ENCODE data around the gene MAMLD1.
A peak's percentile ranks its signal among the peaks of the same experiment; 100 is the strongest.
"Not testable (repeated sequence)": the region's sequence is repeated elsewhere in the genome, so short reads cannot be mapped to it uniquely, and the experiment has no call there.

MAMLD1 gene

GRCh38 chrX:150362599-150363481, at the start of gene MAMLD1:
Gene MAMLD1, plus strand, starts transcription at chrX:150363317. Its CDS starts 82,200 bp downstream, at chrX:150445517.
- DNase-seq: peak; percentile 63

- no peak for DNase-seq
These were observed 49.6 kb upstream of the MAMLD1 start for GRCh38 chrX:150313514-150313913.

GRCh38 chrX:150314186-150314585, 48.9 kb upstream of the MAMLD1 start:
- no peak for DNase-seq

DNA sequence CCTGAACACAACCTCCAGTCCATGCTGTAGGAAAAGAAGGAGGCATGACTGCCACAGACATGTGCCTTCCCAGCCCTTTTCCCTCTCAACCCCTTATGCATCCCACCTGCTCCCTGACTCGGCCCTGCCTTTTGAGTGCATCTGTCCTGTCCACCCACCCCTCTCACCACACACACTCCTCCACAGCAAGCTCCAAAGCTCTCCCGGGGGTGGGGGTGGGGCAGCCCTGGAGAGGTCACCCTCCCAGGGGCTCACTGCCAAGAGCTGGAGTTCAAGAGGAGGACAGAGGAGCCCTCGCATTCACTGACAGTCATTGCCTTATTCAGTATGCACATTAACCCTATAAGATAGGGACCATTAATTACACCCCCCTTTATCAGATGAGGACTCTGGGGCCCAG, 46.6 kb upstream of the MAMLD1 start:
- no peak for DNase-seq

GRCh38 chrX:150323020-150323419, 40.1 kb upstream of the MAMLD1 start:
- DNase-seq: no peak

- no peak for DNase-seq
These were observed 38.9 kb upstream of the MAMLD1 start for GRCh38 chrX:150324035-150324728.

DNA sequence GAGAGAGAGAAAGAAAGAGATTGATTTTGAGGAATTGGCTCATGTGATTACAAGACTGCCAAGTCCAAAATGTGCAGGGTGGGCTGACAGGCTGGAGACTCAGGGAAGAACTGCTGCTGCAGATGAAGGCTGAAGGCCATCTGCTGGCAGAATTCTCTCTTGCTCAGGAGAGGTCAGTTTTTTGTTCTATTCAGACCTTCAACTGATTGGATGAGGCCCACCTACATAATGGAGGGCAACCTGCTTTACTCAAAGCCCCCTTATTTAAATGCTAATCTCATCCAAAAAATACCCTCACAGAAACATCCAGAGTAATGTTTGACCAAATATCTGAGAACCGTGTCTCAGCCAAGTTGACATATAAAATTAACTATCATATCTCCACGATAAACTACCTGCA, 38.2 kb upstream of the MAMLD1 start:
- DNase-seq: no peak

GRCh38 chrX:150326541-150327247, 36.4 kb upstream of the MAMLD1 start:
- DNase-seq: no peak

DNA sequence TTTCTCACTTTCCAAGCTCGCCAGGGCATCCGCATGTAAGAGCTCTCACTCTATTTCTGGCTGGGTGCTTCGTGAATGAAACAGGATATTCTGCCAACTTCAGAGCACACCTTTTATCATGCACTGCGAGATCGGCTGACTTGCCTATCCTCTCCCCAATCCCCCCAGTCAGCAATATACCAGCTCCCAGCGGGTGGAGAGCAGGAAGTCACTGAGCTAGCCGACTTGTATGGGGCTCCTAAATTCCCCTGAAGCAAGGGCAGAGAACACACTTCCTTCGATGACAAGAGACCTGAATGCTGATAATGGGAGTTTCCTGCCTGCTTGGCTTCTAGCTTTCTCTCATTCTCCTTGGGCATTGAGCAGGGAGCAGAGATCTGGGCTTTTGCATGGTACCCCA, 33.8 kb upstream of the MAMLD1 start:
- DNase-seq: no peak

DNA sequence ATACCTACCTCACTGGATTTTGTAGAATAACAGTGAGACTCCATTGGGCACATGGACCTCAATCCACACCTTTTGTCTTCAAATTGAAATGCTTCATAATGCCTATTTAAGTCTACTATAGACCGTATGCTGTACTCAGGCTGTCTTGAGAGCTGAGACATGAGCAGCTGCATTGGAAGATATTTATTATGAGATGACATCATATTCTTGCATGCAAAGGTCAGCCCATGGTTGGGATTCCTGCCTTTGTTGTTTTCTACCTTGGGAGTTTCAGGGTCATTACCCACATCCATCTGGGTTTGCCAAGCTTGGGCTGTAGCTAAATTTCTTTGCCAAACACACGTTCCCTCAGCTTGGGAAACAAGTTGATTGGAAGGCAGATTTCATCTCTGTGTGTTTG, 33.2 kb upstream of the MAMLD1 start:
- DNase-seq: no peak

DNA sequence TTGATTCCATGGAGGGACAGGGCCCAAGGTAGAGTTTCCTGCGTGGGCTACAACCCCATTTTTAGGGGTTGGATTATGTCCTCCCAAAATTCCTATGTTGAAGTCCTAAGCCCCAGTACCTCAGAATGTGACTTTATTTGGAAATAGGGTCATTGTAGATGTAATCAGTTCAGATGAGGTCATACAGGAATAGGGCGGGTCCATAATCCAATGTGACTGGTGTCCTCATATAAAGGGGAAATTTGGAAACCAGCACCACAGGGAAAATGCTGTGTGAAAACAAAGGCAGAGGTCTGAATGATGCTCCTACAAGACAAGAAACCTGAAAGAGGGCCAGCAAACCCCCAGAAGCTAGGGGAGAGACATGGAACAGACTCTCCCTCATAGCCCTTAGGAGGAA, 31.1 kb upstream of the MAMLD1 start:
- DNase-seq: no peak

GRCh38 chrX:150334100-150334499, 29.0 kb upstream of the MAMLD1 start:
- no peak for DNase-seq

- no peak for DNase-seq
These were observed 28.1 kb upstream of the MAMLD1 start for GRCh38 chrX:150334981-150335380.

GRCh38 chrX:150337026-150337425, 26.1 kb upstream of the MAMLD1 start:
- DNase-seq: no peak

GRCh38 chrX:150337536-150337935, 25.6 kb upstream of the MAMLD1 start:
- no peak for DNase-seq

DNA sequence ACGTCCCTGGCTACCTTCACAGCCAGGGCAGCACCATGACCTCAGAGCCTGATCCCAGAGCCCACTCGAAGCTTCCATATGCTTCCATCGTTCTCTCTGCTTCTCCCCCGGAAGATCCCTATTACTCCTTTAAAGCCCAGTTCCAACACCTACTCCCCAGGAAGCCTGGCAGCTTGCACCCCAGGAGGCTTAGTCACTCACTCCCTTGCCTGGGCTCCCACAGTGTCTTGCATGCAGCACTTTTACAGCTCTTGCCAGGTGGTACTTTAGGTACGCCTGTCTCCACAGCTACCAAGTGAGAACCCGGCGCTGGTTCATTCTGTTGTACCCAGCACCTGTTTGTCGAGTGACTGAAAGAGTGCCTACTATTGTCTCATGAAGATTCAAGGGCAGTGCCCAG, 24.5 kb upstream of the MAMLD1 start:
- DNase-seq: no peak

DNA sequence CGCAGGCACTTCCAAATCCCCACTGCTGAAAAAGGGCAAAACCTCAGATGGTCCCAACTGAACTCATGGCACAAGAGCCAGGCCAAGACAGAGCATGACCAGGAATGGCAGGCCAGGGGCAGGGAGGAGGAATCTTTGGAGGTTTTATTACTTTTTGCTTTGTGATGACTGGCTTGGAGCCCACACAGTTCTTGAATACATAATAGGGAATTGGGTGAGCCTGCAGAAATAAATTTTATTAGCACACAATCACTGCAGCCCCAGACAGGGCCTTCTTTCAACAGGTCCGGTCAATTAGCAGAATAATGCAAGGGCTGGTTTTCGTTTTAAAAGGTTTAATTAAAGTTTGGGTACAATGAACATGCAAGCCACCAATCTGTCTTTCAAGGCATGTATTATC, 23.4 kb upstream of the MAMLD1 start:
- DNase-seq: no peak

DNA sequence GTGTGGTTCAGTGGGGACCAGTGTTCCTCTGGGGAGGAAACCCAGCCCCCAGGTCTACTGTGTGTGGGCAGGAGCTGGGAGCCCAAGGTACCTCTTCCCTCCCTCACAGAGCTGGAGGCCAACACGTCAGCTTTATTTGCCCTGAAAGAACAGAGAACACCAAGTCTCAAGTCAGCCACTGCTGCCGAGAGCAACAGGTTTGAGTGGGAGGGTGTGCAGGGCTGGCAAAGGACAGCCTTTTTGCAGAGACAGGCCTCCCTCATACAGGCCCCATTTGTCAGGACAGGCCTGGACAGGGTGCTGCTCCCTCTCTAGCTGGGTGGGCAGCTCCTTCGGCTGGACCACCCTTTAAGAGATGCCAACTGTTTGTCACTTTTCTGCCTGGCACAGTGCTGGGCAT, 22.8 kb upstream of the MAMLD1 start:
- not testable (repeated sequence) for DNase-seq

DNA sequence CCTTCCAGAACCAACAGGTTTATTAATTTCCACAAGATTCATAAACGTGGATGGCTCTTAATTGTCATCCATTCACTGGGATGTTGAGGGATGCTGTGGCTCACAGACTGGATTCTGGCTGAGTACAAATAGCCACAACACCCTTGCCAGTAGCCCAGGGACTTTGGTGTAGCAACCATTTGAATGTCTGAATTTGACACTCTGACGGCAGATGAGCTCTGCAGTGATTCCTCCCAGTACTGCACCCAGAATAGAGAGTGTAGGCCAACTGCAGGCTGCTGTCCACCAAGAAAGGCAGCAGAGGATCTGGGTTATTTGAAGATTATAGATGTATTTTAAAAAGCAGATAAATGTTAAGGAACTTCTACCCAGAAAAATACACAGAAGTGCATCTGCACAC, 15.6 kb upstream of the MAMLD1 start:
- no peak for DNase-seq

DNA sequence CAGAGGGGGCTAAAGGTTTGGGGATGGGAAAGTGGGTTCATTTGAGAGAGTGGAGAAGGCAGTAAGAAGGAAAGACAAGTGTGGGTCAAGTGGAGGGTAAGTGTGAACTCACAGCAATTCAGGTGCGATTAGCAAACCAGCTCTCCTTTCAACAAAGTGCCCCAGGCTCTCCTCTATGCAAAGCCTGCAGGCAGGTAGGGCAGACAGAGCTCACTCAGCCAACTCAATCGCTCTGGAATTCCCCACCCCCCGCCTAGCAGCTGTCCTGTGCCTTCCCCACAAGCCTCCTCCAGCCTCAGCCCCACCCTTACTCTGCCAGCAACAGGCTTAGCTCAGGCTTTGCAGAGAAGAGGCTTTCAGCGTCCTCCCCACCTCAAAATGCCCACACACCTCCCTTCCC, 14.8 kb upstream of the MAMLD1 start:
- no peak for DNase-seq

DNA sequence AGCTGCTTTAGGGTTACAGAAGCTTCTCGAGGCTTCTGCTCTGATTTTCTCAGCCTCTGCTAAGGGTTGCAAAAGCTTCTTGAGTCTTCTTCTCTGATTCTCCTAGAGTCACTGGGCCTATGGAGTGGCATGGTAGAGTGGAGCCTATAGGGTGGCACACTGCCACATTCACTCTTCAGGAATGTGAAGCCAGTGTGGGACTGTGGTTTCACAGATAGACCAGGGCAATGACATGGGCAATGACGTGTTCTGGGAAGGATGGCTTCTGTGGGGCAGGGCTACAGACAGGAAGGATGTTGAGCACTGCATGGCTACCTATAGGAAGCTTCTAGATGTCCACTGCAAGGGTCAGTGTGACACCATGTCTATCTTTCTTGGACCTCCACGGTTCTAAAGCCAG, 11.0 kb upstream of the MAMLD1 start:
- no peak for DNase-seq

DNA sequence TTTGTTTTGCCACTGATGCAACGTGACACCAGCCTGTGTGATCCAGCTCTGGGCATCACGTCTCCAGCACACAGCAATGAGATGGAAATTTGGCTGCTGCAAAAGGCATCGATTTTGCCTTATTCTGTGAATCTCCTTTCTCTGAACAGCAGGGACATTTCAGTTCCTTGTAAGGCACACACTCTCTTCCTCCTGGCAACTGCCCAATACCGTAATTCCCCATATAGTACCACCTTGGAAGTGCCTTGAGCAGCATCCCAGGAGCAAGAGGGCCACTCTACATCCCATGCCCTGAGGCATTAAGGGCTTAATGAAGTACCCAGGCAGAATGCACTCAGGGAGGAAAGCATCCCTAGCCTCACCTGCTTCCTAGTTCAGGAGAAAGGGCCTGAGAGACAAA, 10.5 kb upstream of the MAMLD1 start:
- DNase-seq: no peak

DNA sequence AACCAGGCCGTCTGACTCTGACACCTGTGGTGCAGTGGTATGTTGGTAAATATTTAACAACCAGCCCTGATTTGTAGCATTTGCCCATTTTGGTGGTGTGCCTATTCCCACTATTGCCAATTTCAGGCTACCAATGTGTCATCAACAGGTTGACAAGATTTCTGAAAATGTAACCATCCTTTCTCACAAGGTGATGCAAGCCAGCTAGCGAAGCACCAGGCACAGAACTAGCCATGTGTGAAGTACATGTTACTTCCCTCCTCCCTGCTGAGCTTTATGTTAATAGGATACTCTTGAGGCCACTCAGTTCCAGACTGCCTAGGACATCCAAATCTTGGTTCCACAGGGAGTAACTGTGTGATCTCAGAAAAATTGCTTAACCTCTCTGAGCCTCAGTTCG, 7.2 kb upstream of the MAMLD1 start:
- DNase-seq: no peak

DNA sequence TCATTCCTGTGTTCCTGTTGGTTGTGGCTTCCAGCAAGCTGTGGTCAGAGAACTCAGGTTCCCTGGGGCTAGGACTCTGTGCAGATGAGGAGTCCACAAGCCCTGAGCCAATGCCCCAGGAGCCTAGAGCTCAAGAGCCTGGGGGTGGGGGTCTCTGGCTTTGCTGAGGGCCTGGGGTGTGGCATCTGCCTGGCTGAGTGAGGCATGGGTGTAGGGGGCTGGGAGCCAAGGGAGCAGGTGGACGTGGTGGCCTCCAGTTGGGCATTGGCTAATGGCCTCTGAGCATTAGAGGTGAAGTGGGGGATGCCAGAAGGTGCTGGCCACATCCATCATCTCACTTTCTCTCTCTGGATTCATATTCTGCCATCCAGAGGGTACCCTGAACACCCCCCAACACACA, 5.3 kb upstream of the MAMLD1 start:
- DNase-seq: no peak
